ENCODE measurements around the gene IL4R. TPM values are rescaled to one million over a fixed set of nuclear protein-coding genes. Genes with fewer than 3 reads are reported as not detected.
A peak's percentile ranks its signal among the peaks of the same experiment; 100 is the strongest.

IL4R gene
- total and polyA plus RNA-seq, 10 of the 15 experiments (the other 5 are each of a cell fraction or from before 2014, with no cell fraction given), result 2.6 to 70.4 (median 36.6) TPM

DNA sequence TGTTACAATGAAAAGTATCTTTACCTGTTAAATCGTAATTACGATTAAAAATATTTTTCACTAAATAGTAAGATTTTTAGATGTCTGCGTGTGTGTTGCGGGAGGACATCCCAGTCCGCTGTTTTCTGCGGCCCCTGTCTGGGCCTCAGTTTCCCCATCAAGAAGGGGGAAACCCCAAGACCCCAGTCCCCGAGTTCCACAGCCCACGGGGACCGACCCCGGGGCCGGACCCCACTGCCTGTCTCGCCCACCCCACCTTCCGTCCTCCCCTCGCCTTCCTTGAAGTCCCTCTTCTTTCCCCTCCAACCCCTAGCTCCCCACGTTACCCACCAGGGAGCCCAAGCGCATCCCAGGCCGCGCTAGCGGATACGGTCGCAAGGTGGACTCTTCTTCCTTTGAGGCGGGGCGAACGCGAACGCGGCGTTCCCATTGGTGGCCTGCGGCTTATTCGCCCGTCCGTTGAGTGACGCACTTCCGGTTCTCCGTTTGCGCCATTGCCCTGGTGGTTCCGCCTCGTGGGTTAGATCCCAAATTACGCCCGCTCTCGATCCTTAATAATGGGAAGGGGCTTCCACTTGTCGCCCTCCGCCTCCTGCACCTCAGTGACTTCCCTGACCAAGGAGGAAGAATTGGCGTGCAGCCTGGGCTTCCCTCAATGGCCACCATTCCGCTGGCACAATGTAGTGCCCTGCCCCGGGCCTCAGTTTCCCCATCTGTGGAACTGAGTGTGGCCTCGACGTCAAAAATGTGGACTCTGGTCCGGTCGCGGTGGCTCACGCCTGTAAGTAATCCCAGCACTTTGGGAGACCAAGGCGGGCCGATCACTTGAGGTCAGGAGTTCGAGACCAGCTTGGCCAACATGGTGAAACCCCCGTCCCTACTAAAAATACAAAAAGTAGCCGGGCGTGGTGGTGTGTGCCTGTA, 45.1 kb upstream of the IL4R start, which contains the start of gene NSMCE1 (continued):
- TF ChIP-seq KDM1A (IDR thresholded peaks at IDR 0.05; ENCODE audit: borderline replicate concordance) (no peak), POLR2AphosphoS5 (IDR thresholded peaks at IDR 0.05; ENCODE audit: low read length) (peak; percentile 90), PKNOX1 (IDR thresholded peaks at IDR 0.05) (peak; percentile 98), HCFC1 (IDR thresholded peaks at IDR 0.05; ENCODE audit: low read length) (peak; percentile 43; the same call in 1 of the 2 replicates), CBX5 (IDR thresholded peaks at IDR 0.05; ENCODE audit: low read depth) (no peak), DPF2 (IDR thresholded peaks at IDR 0.05) (peak; percentile 86), EGR1 (IDR thresholded peaks at IDR 0.05; ENCODE audit: borderline replicate concordance in 1 of 2, low read depth in 2 of 2, low read length in 2 of 2) (no peak), SREBF1 (IDR thresholded peaks at IDR 0.05; ENCODE audit: low read length) (no peak), SP1 (IDR thresholded peaks at IDR 0.05; ENCODE audit: low read depth, low read length) (peak; percentile 92)
- TF ChIP-seq, protein P1, sequence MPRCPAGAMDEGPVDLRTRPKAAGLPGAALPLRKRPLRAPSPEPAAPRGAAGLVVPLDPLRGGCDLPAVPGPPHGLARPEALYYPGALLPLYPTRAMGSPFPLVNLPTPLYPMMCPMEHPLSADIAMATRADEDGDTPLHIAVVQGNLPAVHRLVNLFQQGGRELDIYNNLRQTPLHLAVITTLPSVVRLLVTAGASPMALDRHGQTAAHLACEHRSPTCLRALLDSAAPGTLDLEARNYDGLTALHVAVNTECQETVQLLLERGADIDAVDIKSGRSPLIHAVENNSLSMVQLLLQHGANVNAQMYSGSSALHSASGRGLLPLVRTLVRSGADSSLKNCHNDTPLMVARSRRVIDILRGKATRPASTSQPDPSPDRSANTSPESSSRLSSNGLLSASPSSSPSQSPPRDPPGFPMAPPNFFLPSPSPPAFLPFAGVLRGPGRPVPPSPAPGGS (IDR thresholded peaks at IDR 0.05; ENCODE audit: borderline replicate concordance, insufficient read depth, low read depth, low read length, poor library complexity, severe bottlenecking), result no peak
